Measurements from ENCODE around the gene USP34. TPM values are rescaled to one million over a fixed set of nuclear protein-coding genes. Genes with fewer than 3 reads are reported as not detected.

Gene USP34
- total and polyA plus RNA-seq, 2 of the 8 experiments (the other 6 are each of a cell fraction or from before 2014, with no cell fraction given): 56.7 to 91.7 TPM

DNA sequence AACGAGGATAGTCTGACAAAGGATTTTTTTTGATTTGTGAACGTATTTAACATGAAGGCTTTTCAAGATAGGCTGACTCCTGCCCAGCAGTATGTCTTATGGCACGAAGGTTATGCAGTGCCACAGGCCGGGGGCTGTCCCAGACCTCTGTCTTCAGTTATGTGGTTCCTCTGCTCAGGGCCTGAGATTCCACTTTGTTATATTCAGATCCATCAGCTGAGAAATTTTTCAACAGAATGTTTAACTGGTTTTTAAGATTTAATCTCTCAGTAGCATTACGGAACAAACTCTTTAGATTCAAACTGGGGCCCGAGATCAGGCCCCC is 288.9 kb downstream of the USP34 start:
- H2AK5ac ChIP-seq (ENCODE audit: low read depth, low read length): no peak overlapping the region
- H2BK12ac ChIP-seq (ENCODE audit: low read depth, low read length): no peak overlapping the region
- ChIA-PET CTCF (ENCODE audit: partially characterized antibody) (interaction anchor here (1.0 kb wide), 1 partner anchor 666 kb away, joined by 3 read pairs; no protein-coding TSS in a partner anchor), POLR2A (ENCODE audit: partially characterized antibody) (no interaction called here)
- no peak overlapping the region for H3K56ac ChIP-seq (replicated peaks; ENCODE audit: insufficient read length, low read depth, low read length)
- FAIRE-seq (no peak), DNase-seq (ENCODE audit: low read depth in 1 of 2, low spot score in 2 of 2) (no peak)
- H3K18ac ChIP-seq (ENCODE audit: extremely low read depth, low read length): no peak overlapping the region
- H3K4me2 ChIP-seq (ENCODE audit: insufficient read depth in 1 of 2, low read depth in 2 of 2, low read length in 2 of 2): no peak overlapping the region
- H2BK20ac ChIP-seq (ENCODE audit: low read length): no peak overlapping the region
- H2AFZ ChIP-seq (ENCODE audit: low read length): no peak overlapping the region
- H4K8ac ChIP-seq (ENCODE audit: extremely low read depth, insufficient read depth, low read length): no peak overlapping the region
- H3K27ac ChIP-seq (ENCODE audit: low read depth, low read length): no peak overlapping the region
- 94% methylated on average over 6 of the region's 6 CpGs; no CpG with 5 or more reads in 1 of the 2 experiments for WGBS, 2 experiments (ENCODE audit: extremely low coverage in 1 of 2, insufficient coverage in 1 of 2, insufficient read length in 1 of 2, insufficient replicate concordance in 2 of 2, low coverage in 1 of 2, low lambda C conversion rate in 2 of 2, missing lambda C conversion rate in 1 of 2)
- no peak overlapping the region for H4K5ac ChIP-seq (ENCODE audit: insufficient read length, low read depth, low read length)
- H3K4ac ChIP-seq (replicated peaks; ENCODE audit: insufficient read length, low read depth, low read length): no peak overlapping the region
- H4K20me1 ChIP-seq (replicated peaks in 1 of 2; ENCODE audit: control insufficient read depth in 1 of 2, insufficient read depth in 2 of 2, low read length in 2 of 2): peaks cover 4 to 5% of the 10 kb centered on the region in 2 experiments
- peaks cover 3 to 7% of the 10 kb centered on the region in 2 experiments; a peak in 1 of 4 replicates for H3K79me2 ChIP-seq (ENCODE audit: control insufficient read depth in 1 of 2, insufficient read depth in 2 of 2, low read length in 2 of 2)
- H3K9ac ChIP-seq (replicated peaks in 1 of 4; ENCODE audit: extremely low read depth in 1 of 4, low read depth in 3 of 4, low read length in 3 of 4): no peak overlapping the region
- H3K36me3 ChIP-seq (ENCODE audit: control insufficient read depth in 2 of 4, insufficient read depth in 4 of 4, low read length in 3 of 4): peaks cover 14 to 71% (median 38%) of the 10 kb centered on the region in 4 experiments; a peak in 7 of 8 replicates
- no peak overlapping the region for H3K4me3 ChIP-seq (ENCODE audit: extremely low read depth in 1 of 4, insufficient read depth in 2 of 4, low read depth in 3 of 4, low read length in 4 of 4)
- peaks cover 7 to 11% (median 9%) of the 10 kb centered on the region in 4 experiments; a peak in 6 of 7 replicates for H3K4me1 ChIP-seq (replicated peaks in 1 of 4; ENCODE audit: control insufficient read depth in 3 of 4, insufficient read depth in 4 of 4, low read length in 3 of 4)
- H3K23me2 ChIP-seq (ENCODE audit: low read depth, low read length): peaks cover 6% of the 10 kb centered on the region; the same call in 1 of the 2 replicates
- no peak overlapping the region for H4K91ac ChIP-seq (replicated peaks; ENCODE audit: insufficient read length, low read length)
- no peaks in the 10 kb centered on the region for H3K9me3 ChIP-seq (ENCODE audit: insufficient read depth in 2 of 2, low read depth in 1 of 2, low read length in 1 of 2)
- no peaks in the 10 kb centered on the region; a peak in 2 of 7 replicates for H3K27me3 ChIP-seq (replicated peaks in 1 of 4; ENCODE audit: control insufficient read depth in 3 of 4, extremely low read depth in 1 of 4, insufficient read depth in 3 of 4, low read length in 3 of 4)
- H2BK5ac ChIP-seq (ENCODE audit: low read depth, low read length): no peak overlapping the region
- peaks cover 7% of the 10 kb centered on the region; the same call in 1 of the 2 replicates for H3K79me1 ChIP-seq (ENCODE audit: low read depth, low read length)
- no peak overlapping the region for H3K23ac ChIP-seq (ENCODE audit: insufficient read length)
- H2BK120ac ChIP-seq (replicated peaks; ENCODE audit: low read depth, low read length): no peak overlapping the region
- no peak overlapping the region for H3K14ac ChIP-seq (ENCODE audit: insufficient read length)
- no peak overlapping the region for H2BK15ac ChIP-seq (ENCODE audit: low read length)
- TF ChIP-seq SIX5 (IDR thresholded peaks at IDR 0.05; ENCODE audit: low read depth, low read length): no peak
- TF ChIP-seq BCL11A (IDR thresholded peaks at IDR 0.05; ENCODE audit: low read depth in 2 of 2, low read length in 2 of 2): no peak
- no peak for TF ChIP-seq TBP (IDR thresholded peaks at IDR 0.05; ENCODE audit: low read depth, low read length)
- TF ChIP-seq BACH1 (IDR thresholded peaks at IDR 0.05; ENCODE audit: low read length): no peak
- no peak for TF ChIP-seq CHD1 (IDR thresholded peaks at IDR 0.05; ENCODE audit: low read depth, low read length)
- no peak for TF ChIP-seq TEAD4 (IDR thresholded peaks at IDR 0.05; ENCODE audit: low read depth, low read length)

Data from H1 (cell line).